B cell (primary cell): ENCODE measurements around the gene NTPCR. TPM values are rescaled to one million over a fixed set of nuclear protein-coding genes. Genes with fewer than 3 reads are reported as not detected.

Source experiments
- ATAC-seq: fragments of 200-7000 bp; cut with Tn5 transposase; one replicate; pipeline ENCODE4 v1.10.0; 2021; ENCODE audit warnings: low read depth, mild to moderate bottlenecking, moderate number of reproducible peaks, moderate library complexity
- CTCF ChIA-PET: fragments of 350-600 bp; sonication (Branson Sonifier 250); formaldehyde crosslinking; loops from one replicate; lab custom pipeline; 2021; ENCODE audit warnings: antibody characterized with exemption, inconsistent platforms; lab: Charles Lee
- POLR2A ChIA-PET: fragments of 350-600 bp; sonication (Branson Sonifier 250); formaldehyde crosslinking; loops from one replicate; lab custom pipeline; 2021; ENCODE audit warnings: antibody characterized with exemption; lab: Charles Lee
- DNase-seq: peaks from one replicate; pipeline ENCODE4 v3.0.0; 2013
- H2AFZ ChIP-seq: 2 replicates; pipeline ENCODE4 v1.6.1; 2012; ENCODE audit warnings: mild to moderate bottlenecking, low read depth, low read length; ENCODE audit not compliant: insufficient read depth, poor library complexity, severe bottlenecking
- H3K27ac ChIP-seq, 2 donors: 1 replicate in 1 of 2; 2 replicates in 1 of 2; pipeline ENCODE4 v1.5.1; 2012 to 2013; ENCODE audit warnings: low read length in 2 of 2, mild to moderate bottlenecking in 2 of 2, moderate library complexity in 1 of 2
- H3K27me3 ChIP-seq, 4 experiments: fragments of 200-600 bp in 1 of 4; sonication (generic) in 1 of 4; replicated peaks in 1 of 4; 1 replicate in 2 of 4; 2 replicates in 2 of 4; pipeline versions ENCODE4 v1.6.1 to v1.7.0; 2013 to 2016; ENCODE audit warnings: low read length in 3 of 4, mild to moderate bottlenecking in 2 of 4, mixed read lengths in 1 of 4, moderate library complexity in 1 of 4; ENCODE audit not compliant: insufficient read depth in 4 of 4, control insufficient read depth in 3 of 4; ENCODE audit errors: control extremely low read depth in 1 of 4
- H3K36me3 ChIP-seq, 2 experiments: replicated peaks in 1 of 2; 1 replicate in 1 of 2; 2 replicates in 1 of 2; pipeline versions ENCODE4 v1.6.1 to v1.7.1; 2013; ENCODE audit warnings: low read length in 1 of 2; ENCODE audit not compliant: insufficient read depth in 2 of 2, control insufficient read depth in 1 of 2; ENCODE audit errors: control extremely low read depth in 1 of 2, extremely low read depth in 1 of 2
- H3K4me1 ChIP-seq, 2 donors: fragments of 200-600 bp in 1 of 2; sonication (generic) in 1 of 2; 1 replicate in 1 of 2; 2 replicates in 1 of 2; pipeline versions ENCODE4 v1.5.1 to v1.6.1; 2013 to 2017; ENCODE audit warnings: low read length in 2 of 2; ENCODE audit not compliant: control insufficient read depth in 2 of 2, insufficient read depth in 2 of 2
- H3K4me2 ChIP-seq: replicated peaks from 2 replicates; pipeline ENCODE3; 2012; ENCODE audit warnings: mild to moderate bottlenecking, low read depth, low read length; ENCODE audit not compliant: poor library complexity, severe bottlenecking
- H3K4me3 ChIP-seq, 5 experiments: fragments of 200-600 bp in 1 of 5; sonication (generic) in 1 of 5; 1 replicate in 3 of 5; 2 replicates in 2 of 5; pipeline versions ENCODE4 v1.5.1 to v1.7.0; 2011 to 2016; ENCODE audit warnings: low read length in 4 of 5, mild to moderate bottlenecking in 4 of 5, low read depth in 2 of 5, control low read depth in 1 of 5, moderate library complexity in 1 of 5; ENCODE audit not compliant: insufficient read depth in 1 of 5; ENCODE audit errors: control extremely low read depth in 1 of 5, extremely low read depth in 1 of 5
- H3K79me2 ChIP-seq: fragments of 200-600 bp; sonication (generic); one replicate; pipeline ENCODE4 v1.6.0; 2016; ENCODE audit warnings: low read length; ENCODE audit not compliant: control insufficient read depth, insufficient read depth
- H3K9ac ChIP-seq: fragments of 200-600 bp; sonication (generic); 2 replicates; pipeline ENCODE4 v1.6.1; 2017; ENCODE audit warnings: mild to moderate bottlenecking, low read length, moderate library complexity
- H3K9me3 ChIP-seq, 3 donors: one replicate each; pipeline versions ENCODE4 v1.6.1 to v1.7.1; 2013; ENCODE audit warnings: low read length in 2 of 3; ENCODE audit not compliant: control insufficient read depth in 2 of 3, insufficient read depth in 1 of 3; ENCODE audit errors: control extremely low read depth in 1 of 3
- H4K20me1 ChIP-seq: 2 replicates; pipeline ENCODE4 v1.6.0; 2012; ENCODE audit warnings: mild to moderate bottlenecking, low read length; ENCODE audit not compliant: insufficient read depth, control insufficient read depth, poor library complexity, severe bottlenecking
- H3K27ac Mint-ChIP-seq: one replicate; pipeline ENCODE4 v1.8.0; 2021; ENCODE audit warnings: mixed read lengths
- H3K27me3 Mint-ChIP-seq: one replicate; pipeline ENCODE4 v1.8.0; 2021; ENCODE audit warnings: mixed read lengths
- H3K4me1 Mint-ChIP-seq: one replicate; pipeline ENCODE4 v1.8.0; 2021; ENCODE audit warnings: mixed read lengths
- H3K4me3 Mint-ChIP-seq: one replicate; pipeline ENCODE4 v1.8.0; 2021; ENCODE audit warnings: mixed read lengths
- H3K9me3 Mint-ChIP-seq: one replicate; pipeline ENCODE4 v1.8.0; 2022; ENCODE audit warnings: mixed read lengths; ENCODE audit not compliant: insufficient read depth
- CTCF ChIP-seq: fragments of 200-600 bp; IDR thresholded peaks from one replicate; pipeline ENCODE4 v1.8.0; 2022; ENCODE audit warnings: antibody characterized with exemption, mild to moderate bottlenecking
- EZH2 ChIP-seq: IDR thresholded peaks from 2 replicates; pipeline ENCODE4 v1.6.1; 2012; ENCODE audit warnings: borderline replicate concordance, low read depth, mild to moderate bottlenecking, moderate library complexity, low read length; ENCODE audit not compliant: insufficient read depth, poor library complexity, severe bottlenecking
- WGBS: methylation state at CpG from one replicate; pipeline ENCODE4 v1.1.5; 2013; ENCODE audit warnings: missing lambda C conversion rate; ENCODE audit not compliant: insufficient coverage; 5-methylcytosine and 5-hydroxymethylcytosine counted together
- intact Hi-C: fragments of 100-400 bp; cut with micrococcal nuclease; formaldehyde crosslinking; loops from one replicate; pipeline ENCODE4 v1.10.0; 2022
- polyA plus RNA-seq: library from polyadenylated mRNA; depleted of rRNA; stranded (reverse); fragments of >200 nt; gene quantifications from 2 replicates; pipeline ENCODE4 v1.2.3, GENCODE V29; 2012
- total RNA-seq, 2 donors: library from RNA; stranded (reverse); fragments of 120-200 nt in 1 of 2; gene quantifications; 1 replicate in 1 of 2; 2 replicates in 1 of 2; pipeline versions ENCODE4 v1.2.3 to v1.2.4, GENCODE V29; 2013 to 2022

Gene NTPCR
- total and polyA plus RNA-seq, 2 donors (not counting 1 experiment from before 2014, with no cell fraction given) = 7.6 to 16.5 TPM

GRCh38 chr1:233025157-233025556 is 74.7 kb downstream of the NTPCR start:
- DNase-seq (no peak), ATAC-seq (no peak)
- Mint-ChIP-seq H3K9me3 (no peaks in the 10 kb centered on the region), H3K27ac (no peak overlapping the region), H3K4me1 (no peaks in the 10 kb centered on the region), H3K27me3 (no peaks in the 10 kb centered on the region), H3K4me3 (no peak overlapping the region)
- no peak overlapping the region for H3K4me3 ChIP-seq
- 86% methylated on average over 9 of the region's 12 CpGs for WGBS
- H3K9me3 ChIP-seq = peaks cover 0 to 2% (median 0%) of the 10 kb centered on the region in 3 donors
- H3K4me2 ChIP-seq = no peak overlapping the region
- POLR2A ChIA-PET = no interaction called here
- CTCF ChIA-PET = interaction anchor here (1.2 to 1.6 kb wide), 2 partner anchors 11 to 1159 kb away, joined by 3 to 4 read pairs; no protein-coding TSS in a partner anchor
- no peak overlapping the region for H2AFZ ChIP-seq
- no peaks in the 10 kb centered on the region for H3K4me1 ChIP-seq
- H4K20me1 ChIP-seq = no peaks in the 10 kb centered on the region
- no peaks in the 10 kb centered on the region for H3K27me3 ChIP-seq
- no peaks in the 10 kb centered on the region for H3K36me3 ChIP-seq
- H3K79me2 ChIP-seq = no peaks in the 10 kb centered on the region
- no peak overlapping the region for H3K27ac ChIP-seq
- no peak for TF ChIP-seq EZH2
- TF ChIP-seq CTCF = no peak
- intact Hi-C loops = no loop called here
- no peak overlapping the region for H3K9ac ChIP-seq

DNA sequence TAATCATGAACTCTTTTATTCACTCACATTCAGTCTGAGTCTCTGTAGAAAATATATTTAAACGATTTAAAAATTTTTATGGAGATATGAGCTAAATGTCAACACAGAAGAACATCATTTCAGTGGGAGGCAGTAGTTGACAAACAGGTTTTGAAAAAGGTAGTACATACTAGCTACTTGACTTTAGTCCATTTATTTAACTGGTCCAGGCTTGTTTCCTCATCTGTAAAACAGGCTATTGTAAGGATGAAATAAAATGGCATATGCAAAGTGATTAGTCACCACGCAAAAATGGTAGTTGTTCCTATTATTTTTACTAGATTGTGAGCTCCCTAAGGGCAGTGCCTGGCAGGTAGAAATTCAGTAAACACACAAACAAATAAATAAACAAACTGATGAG is 75.2 kb downstream of the NTPCR start:
- CTCF ChIA-PET = interaction anchor here (1.2 to 1.6 kb wide), 2 partner anchors 10 to 1159 kb away, joined by 3 to 4 read pairs; no protein-coding TSS in a partner anchor
- no CpG with 5 or more reads among the region's 2 CpGs for WGBS
- Histone ChIP-seq H4K20me1 (no peaks in the 10 kb centered on the region), H3K27ac (no peak overlapping the region), H3K9me3 (no peaks in the 10 kb centered on the region), H3K79me2 (no peaks in the 10 kb centered on the region), H3K36me3 (no peaks in the 10 kb centered on the region), H3K9ac (no peak overlapping the region), H3K4me2 (no peak overlapping the region), H2AFZ (no peak overlapping the region), H3K4me1 (no peaks in the 10 kb centered on the region), H3K4me3 (no peak overlapping the region), H3K27me3 (no peaks in the 10 kb centered on the region)
- Mint-ChIP-seq H3K4me3 (no peak overlapping the region), H3K9me3 (no peaks in the 10 kb centered on the region), H3K4me1 (no peaks in the 10 kb centered on the region), H3K27me3 (no peaks in the 10 kb centered on the region), H3K27ac (no peak overlapping the region)
- POLR2A ChIA-PET = no interaction called here
- intact Hi-C loops = no loop called here
- ATAC-seq (no peak), DNase-seq (no peak)
- TF ChIP-seq CTCF = no peak
- TF ChIP-seq EZH2 = no peak
